Peyer's patch (tissue), 4 donors: ENCODE data around the gene SNTG2.

Source experiments
- POLR2A ChIP-seq, 2 donors: fragments of 450-650 bp; IDR thresholded peaks; one replicate each; pipeline ENCODE4 v1.5.1; 2017; ENCODE audit warnings: antibody characterized with exemption in 2 of 2, mild to moderate bottlenecking in 2 of 2, moderate library complexity in 2 of 2
- TF ChIP-seq, protein P1 (sequence below), 6 experiments: fragments of 450-650 bp in 4 of 6; fragments of 200-600 bp in 2 of 6; sonication (generic) in 1 of 6; IDR thresholded peaks; one replicate each; pipeline ENCODE4 v1.5.1; 2017 to 2019; ENCODE audit warnings: antibody characterized with exemption in 6 of 6, mild to moderate bottlenecking in 3 of 6, moderate library complexity in 1 of 6

- TF ChIP-seq POLR2A (IDR thresholded peaks at IDR 0.05), result no peak
- TF ChIP-seq, protein P1, sequence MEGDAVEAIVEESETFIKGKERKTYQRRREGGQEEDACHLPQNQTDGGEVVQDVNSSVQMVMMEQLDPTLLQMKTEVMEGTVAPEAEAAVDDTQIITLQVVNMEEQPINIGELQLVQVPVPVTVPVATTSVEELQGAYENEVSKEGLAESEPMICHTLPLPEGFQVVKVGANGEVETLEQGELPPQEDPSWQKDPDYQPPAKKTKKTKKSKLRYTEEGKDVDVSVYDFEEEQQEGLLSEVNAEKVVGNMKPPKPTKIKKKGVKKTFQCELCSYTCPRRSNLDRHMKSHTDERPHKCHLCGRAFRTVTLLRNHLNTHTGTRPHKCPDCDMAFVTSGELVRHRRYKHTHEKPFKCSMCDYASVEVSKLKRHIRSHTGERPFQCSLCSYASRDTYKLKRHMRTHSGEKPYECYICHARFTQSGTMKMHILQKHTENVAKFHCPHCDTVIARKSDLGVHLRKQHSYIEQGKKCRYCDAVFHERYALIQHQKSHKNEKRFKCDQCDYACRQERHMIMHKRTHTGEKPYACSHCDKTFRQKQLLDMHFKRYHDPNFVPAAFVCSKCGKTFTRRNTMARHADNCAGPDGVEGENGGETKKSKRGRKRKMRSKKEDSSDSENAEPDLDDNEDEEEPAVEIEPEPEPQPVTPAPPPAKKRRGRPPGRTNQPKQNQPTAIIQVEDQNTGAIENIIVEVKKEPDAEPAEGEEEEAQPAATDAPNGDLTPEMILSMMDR (IDR thresholded peaks at IDR 0.05), result no peak
These were observed 48.1 kb upstream of the SNTG2 start for GRCh38 chr2:902584-902983.
